Stimulated activated CD4-positive, alpha-beta T cell treated with anti-CD3 and anti-CD28 coated beads, Interleukin-1b, Interleukin-23, amount 100 ng/mL, for 24 hours (primary cell): ENCODE data around the gene BICD1.
"Not testable (repeated sequence)": the region's sequence is repeated elsewhere in the genome, so short reads cannot be mapped to it uniquely, and the experiment has no call there.

Experiments
- DNase-seq, 4 experiments: peaks; one replicate each; pipeline ENCODE4 v3.0.0-alpha.2; 2020; ENCODE audit warnings: low read depth in 4 of 4, low spot score in 1 of 4

Gene BICD1

GRCh38 chr12:32187127-32187526 is 80.5 kb downstream of the BICD1 start:
- not testable (repeated sequence) for DNase-seq

GRCh38 chr12:32191445-32191844 is 84.8 kb downstream of the BICD1 start:
- DNase-seq, result no peak

DNA sequence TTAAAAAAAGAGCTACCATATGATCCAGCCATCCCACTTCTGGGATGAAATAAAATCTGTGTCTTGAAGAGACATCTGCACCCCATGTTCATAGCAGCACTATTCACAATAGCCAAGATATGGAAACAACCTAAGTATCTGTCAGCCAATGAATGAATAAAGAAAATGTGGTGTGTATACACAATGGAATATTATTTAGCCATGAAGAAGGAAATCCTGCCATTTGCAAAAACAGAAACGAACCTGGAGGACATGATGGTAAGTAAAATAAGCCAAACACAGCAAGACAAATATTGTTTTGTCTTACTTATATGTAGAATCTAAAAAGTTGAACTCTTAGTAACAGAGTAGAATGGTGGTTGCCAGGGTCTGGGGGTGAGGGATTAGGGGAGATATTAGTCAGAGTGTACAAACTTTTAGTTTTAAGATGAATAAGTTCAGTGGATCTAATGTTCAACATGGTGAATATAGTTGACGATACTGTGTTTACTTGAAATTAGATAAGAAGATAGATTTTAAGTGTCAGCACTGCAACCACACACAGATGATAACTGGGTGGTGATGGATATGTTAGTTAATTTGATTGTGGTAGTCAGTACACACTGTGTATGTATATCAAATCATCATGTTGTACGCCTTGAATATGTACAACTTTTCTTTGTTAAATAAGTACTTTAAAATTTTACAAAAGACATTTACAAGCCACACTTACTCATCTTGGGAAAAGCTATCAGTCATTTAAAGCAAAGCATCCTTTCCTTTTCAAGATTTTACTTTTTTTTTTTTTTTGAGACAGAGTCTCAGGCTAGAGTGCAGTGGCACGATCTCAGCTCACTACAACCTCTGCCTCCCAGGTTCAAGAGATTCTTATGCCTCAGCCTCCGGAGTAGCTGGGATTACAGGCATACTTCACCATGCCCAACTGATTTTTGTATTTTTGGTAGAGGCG is 89.9 kb downstream of the BICD1 start:
- no peak for DNase-seq

DNA sequence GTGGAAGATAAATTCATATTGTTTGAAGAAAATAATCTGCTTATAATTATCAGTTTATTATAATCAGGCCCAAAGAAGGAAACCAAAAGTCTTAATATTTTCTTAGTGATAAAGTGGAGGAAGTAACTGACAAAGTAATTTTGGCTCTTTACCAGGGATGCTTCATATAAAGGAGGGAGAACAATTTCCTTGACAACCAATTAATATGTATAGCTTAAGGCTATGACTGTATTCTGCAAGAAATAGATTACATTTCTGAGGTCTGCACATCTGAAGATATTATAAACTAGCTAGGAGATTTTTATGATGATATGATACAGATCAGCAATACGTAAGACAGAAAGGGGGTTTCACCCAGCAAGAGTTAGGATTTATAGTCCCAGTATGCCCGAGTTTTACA is 90.8 kb downstream of the BICD1 start:
- DNase-seq, result no peak

- DNase-seq, result no peak
Observed at GRCh38 chr12:32198555-32198954, 91.9 kb downstream of the BICD1 start.

GRCh38 chr12:32201096-32201495 is 94.4 kb downstream of the BICD1 start:
- DNase-seq, result no peak

DNA sequence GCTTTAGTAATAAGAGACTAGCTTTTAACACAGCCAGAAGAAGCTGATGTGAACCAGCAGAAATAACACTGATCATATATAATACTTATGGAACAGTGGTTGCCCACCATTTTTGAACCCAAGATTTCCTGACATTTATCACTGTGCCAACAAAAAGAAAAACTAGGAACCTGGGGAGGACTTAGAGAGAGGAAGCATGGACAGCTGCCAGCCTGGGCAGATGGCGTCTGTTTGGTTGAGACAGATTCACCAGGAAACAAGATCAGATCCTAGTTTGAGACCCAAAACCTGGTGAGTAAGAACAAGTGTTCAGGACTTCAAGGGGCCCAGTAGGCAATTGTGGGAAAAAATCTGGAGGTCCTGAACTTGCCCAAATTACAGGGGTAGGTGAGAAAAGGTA is 95.3 kb downstream of the BICD1 start:
- no peak for DNase-seq

GRCh38 chr12:32205731-32206130 is 99.1 kb downstream of the BICD1 start:
- no peak for DNase-seq

DNA sequence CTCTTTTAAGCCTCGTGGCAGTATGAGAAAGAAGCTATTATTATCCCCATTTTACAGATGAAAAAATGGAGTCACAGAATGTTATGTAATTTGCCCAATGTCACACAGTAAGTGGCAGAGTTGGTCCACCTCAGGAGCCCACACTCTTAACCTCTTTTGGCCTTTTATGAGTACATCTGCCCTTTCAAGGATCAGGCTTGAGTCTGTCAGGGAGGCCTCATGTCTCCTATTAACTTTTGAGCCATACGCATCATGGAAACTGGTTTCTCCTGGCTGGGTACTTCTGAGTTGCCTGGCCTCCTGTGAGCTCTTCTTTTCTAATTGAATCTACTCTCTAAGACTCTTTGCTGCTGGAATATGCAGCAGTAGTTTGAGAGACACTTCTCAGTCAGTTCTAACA is 101.7 kb downstream of the BICD1 start:
- no peak for DNase-seq

- DNase-seq, result no peak
Observed at GRCh38 chr12:32211066-32211899, 104.6 kb downstream of the BICD1 start.

DNA sequence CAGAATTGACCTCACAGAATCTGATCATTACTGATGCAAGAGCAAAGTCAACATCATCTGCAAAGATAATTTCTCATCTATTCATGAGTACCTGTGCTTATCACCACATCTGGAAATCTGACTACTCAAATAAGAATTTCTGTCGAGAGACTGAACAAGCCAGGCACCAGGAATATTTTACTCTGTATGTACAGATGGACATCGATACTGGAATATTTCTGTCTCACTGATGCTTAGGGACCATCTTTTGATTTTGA is 105.2 kb downstream of the BICD1 start:
- no peak for DNase-seq

DNA sequence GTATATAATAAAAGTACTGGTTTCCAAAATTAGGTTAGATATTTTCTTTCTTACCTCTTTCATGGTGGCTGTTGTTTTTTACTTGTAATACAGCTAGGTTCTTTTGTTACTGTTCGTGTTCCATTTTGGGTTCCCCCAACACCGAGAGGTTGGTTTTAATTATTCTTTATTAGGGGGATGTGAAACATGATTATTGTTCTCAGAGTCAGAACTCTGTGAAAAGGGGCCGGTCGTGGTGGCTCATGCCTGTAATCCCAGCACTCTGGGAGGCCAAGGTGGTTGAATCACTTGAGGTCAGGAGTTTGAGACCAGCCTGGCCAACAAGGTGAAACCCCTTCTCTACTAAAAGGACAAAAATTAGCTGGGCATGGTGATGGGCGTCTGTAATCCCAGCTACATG is 108.1 kb downstream of the BICD1 start:
- DNase-seq, result no peak

DNA sequence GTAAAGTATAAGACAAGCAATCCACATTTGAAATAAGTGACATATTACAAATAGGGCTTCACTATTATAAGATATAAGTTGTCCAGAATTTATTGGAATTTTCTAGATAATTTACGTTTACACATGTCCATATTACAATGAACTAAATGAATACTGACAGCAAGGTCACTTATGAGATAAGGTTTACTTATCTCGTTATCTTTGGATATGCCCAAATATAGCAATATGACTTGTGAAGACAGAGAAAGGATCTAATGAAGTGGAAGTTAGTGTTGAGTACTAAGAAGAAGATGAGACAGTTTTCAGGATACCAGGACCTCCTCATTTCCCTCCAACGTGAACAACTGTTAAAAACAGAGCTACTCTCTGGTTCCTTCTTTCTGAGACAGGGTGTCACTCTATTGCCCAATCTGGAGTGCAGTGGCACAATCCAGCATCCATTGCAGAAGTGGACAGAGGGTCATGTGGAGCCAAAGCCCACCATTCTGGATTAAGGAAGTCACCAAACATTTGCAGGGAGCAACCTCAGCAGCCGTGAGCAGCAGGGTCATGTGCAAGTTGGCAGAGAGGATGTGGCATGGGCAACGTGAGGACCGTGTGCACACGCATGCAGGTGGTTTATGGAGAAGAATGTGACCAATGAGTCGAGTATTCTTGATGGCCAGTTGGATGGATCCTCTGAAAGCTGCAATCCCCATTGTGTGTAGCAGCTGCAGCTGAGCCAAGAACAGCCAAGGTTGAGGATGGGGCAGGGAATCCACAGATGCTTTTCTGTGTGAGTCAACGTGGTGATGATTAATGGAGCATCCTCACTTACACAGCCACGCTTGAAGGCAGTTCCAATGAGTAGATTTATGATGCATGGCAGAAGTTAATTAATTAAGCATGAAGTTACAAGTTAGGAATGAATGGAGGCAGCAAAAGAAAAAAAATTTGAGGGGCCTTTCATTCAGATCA is 111.0 kb downstream of the BICD1 start:
- DNase-seq, result no peak

DNA sequence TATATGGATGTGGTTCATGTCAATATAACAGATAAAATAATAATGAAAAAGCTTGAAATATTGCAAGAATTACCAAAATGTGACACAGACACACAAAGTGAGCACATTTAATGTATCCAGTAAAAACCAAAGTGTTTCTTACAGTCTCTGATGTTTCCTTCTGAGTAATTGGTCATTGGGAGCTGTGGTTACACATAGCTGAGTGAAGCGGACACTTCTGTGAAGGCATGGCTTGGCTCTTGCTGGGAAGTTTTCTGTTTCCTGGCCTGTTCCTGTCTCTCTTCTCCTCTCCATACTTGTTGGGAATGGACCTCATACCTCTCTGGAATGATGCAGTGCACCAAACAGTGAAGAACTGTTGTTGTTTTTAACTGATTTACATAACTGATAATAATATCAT is 117.3 kb downstream of the BICD1 start:
- no peak for DNase-seq

DNA sequence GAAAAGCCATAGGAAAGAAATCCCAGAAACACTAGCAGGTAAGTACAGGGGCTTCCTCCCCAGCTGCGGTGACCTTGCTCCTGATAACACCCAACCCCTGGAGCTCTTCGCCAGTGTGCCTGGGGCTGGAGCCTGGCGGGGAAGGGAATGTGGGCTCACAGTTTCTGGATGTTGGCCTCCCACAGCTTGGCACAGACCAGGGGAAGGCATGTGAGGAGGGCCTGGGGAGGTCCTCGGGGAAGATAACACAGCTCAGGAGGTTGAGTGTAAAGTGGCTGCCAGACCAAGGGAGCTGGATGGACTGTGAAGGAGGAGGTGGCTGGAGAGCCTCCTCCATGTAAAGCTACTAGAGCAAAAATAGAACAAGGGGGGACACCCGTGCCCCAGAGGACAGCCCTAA is 120.1 kb downstream of the BICD1 start:
- no peak for DNase-seq

DNA sequence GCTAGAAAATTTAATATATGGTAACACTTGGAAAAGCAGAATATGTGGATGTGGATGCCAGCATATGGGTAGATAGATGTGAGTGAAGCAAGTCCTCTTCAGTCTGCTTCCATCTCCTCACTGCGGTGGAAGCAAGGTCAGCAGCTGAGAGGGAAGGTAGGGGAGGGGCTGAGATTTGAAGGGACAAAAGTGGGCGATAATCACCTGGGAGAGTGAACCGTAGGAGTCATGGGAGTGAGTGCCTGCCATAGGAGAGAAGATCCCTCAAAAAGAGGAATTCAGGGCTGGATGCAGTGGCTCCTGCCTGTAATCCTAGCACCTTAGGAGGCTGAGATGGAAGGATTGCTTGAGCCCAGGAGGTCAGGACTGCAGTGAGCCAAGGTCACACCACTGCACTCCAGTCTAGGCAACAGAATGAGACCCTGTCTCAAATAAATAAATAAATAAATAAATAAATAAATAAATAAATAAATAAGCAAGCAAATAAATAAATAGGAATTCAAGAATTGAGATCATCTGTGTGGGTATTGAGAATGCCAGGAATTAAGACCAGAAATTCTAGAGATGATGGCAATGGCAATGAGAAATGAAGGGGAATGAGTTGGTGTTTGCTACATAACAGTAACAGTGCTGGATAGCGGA is 123.4 kb downstream of the BICD1 start:
- DNase-seq, result no peak

DNA sequence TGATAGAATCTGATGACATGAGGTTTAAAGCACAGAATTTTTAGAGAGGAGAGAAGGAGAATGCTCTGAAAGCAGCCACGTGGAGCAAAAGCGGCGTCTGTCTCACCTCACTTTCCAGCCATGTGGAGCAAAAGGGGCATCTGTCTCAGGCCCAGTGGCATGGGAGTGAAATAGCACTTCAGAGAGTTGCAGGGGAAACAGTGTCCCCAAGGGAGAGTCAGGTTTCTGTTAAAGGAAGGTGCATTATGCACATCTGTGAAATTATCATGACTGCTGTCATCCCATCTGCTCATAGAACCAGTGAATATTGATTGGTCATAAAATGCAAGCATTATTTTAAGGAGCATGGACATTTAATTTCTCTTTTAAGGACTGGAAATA is 124.0 kb downstream of the BICD1 start:
- no peak for DNase-seq

DNA sequence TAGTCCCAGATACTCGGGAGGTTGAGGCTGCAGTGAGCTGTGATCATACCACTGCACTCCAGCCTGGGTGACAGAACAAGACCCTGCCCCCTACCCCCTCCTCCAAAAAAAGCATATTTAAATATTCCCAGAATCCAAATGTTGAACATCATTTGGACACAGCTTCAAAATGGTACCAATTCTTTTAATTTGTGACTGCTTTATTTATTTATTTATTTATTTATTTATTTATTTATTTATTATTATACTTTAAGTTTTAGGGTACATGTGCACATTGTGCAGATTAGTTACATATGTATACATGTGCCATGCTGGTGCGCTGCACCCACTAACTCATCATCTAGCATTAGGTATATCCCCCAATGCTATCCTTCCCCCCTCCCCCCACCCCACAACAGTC is 124.7 kb downstream of the BICD1 start:
- DNase-seq, result not testable (repeated sequence)

- DNase-seq, result no peak
Observed at GRCh38 chr12:32233568-32233967, 126.9 kb downstream of the BICD1 start.

- DNase-seq, result no peak
Observed at GRCh38 chr12:32235251-32235650, 128.6 kb downstream of the BICD1 start.

- no peak for DNase-seq
Observed at GRCh38 chr12:32240162-32240561, 133.5 kb downstream of the BICD1 start.
